ENCODE data around the gene CT45A5. TPM values are rescaled to one million over a fixed set of nuclear protein-coding genes. Genes with fewer than 3 reads are reported as not detected.

The CT45A5 gene
- total RNA-seq, 1 experiment from 2014 or later: not detected

Other genes starting within 250 kb of the CT45A5 start
- gene CT45A1, start 71.9 kb downstream of the CT45A5 start, total RNA-seq (2021): not detected in 2 replicates
- not detected in 2 replicates for gene CT45A3, start 17.3 kb downstream of the CT45A5 start, total RNA-seq (2021)
- not detected in 2 replicates for gene CT45A6, start 17.3 kb upstream of the CT45A5 start, total RNA-seq (2021)
- not detected in 2 replicates for gene CT45A2, start 34.5 kb upstream of the CT45A5 start, total RNA-seq (2021)
- gene CT45A7, start 51.8 kb upstream of the CT45A5 start, total RNA-seq (2021): not detected in 2 replicates
- gene CT45A8, start 69.0 kb upstream of the CT45A5 start, total RNA-seq (2021): not detected in 2 replicates
- gene CT45A9, start 86.3 kb upstream of the CT45A5 start, total RNA-seq (2021): not detected in 2 replicates
- not detected in 2 replicates for gene CT45A10, start 107.9 kb upstream of the CT45A5 start, total RNA-seq (2021)
- gene SAGE1, start 108.2 kb upstream of the CT45A5 start, total RNA-seq (2021): not detected in 2 replicates
- gene MMGT1, start 188.5 kb upstream of the CT45A5 start, total RNA-seq (2021): 23.7 and 26.2 TPM in 2 replicates
- gene SLC9A6, start 199.9 kb upstream of the CT45A5 start, total RNA-seq (2021): 14.8 and 16.5 TPM in 2 replicates

Measured in PC-9 (cell line).